HEK293T (cell line): ENCODE measurements around the gene RNF19B.

ENCODE experiments used
- ARNT ChIP-seq: fragments of 450-650 bp; IDR thresholded peaks from 2 replicates; pipeline ENCODE4 v1.6.1; 2017; ENCODE audit warnings: mild to moderate bottlenecking
- BHLHE40 ChIP-seq: fragments of 450-650 bp; IDR thresholded peaks from 2 replicates; pipeline ENCODE4 v1.6.1; 2016; ENCODE audit warnings: mild to moderate bottlenecking, moderate library complexity, borderline replicate concordance
- CTBP1 ChIP-seq: fragments of 450-650 bp; IDR thresholded peaks from 2 replicates; pipeline ENCODE4 v1.6.1; 2016; ENCODE audit warnings: borderline replicate concordance
- ELF4 ChIP-seq: fragments of 450-650 bp; IDR thresholded peaks from 2 replicates; pipeline ENCODE4 v1.6.1; 2017; ENCODE audit warnings: antibody characterized with exemption
- FOXK2 ChIP-seq: fragments of 450-650 bp; IDR thresholded peaks from 2 replicates; pipeline ENCODE4 v1.6.1; 2016; ENCODE audit warnings: mild to moderate bottlenecking
- FOXM1 ChIP-seq: fragments of 450-650 bp; IDR thresholded peaks from 2 replicates; pipeline ENCODE4 v1.6.1; 2017; ENCODE audit warnings: mild to moderate bottlenecking, borderline replicate concordance
- HDGF ChIP-seq: fragments of 450-650 bp; IDR thresholded peaks from 2 replicates; pipeline ENCODE4 v1.6.1; 2017; ENCODE audit warnings: antibody characterized with exemption, borderline replicate concordance
- L3MBTL2 ChIP-seq: fragments of 450-650 bp; conservative IDR thresholded peaks from 2 replicates; pipeline ENCODE4 v1.6.1; 2016; ENCODE audit warnings: mild to moderate bottlenecking
- SP1 ChIP-seq: fragments of 450-650 bp; IDR thresholded peaks from 2 replicates; pipeline ENCODE4 v1.6.1; 2017
- SUZ12 ChIP-seq: fragments of 450-650 bp; IDR thresholded peaks from 2 replicates; pipeline ENCODE4 v1.6.1; 2016; ENCODE audit warnings: mild to moderate bottlenecking
- TARDBP ChIP-seq: fragments of 450-650 bp; IDR thresholded peaks from 2 replicates; pipeline ENCODE4 v1.6.1; 2016
- ZNF384 ChIP-seq: fragments of 450-650 bp; IDR thresholded peaks from 2 replicates; pipeline ENCODE4 v1.6.1; 2016
- TF ChIP-seq, protein P1 (sequence below): fragments of 450-650 bp; IDR thresholded peaks from 2 replicates; pipeline ENCODE4 v1.6.1; 2016

DNA sequence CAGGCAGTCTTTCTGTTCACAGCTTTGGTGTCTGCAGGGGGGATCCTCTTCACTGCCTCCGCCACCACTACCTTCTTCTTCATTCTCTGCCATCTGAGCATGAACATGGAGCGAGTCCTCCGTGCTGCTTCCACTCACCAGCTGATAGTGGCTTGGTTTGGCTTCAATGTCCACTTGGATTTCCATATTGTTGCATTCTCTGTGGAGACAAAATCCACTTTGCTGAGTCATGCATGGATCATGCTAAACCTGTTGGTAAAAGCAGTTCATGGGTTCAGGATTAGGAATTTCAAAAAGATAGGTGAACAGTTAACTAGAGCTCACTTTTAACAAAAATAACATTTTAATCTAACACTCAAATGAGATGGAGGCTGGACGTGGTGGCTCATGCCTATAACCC is 27.5 kb downstream of the RNF19B start:
- TF ChIP-seq BHLHE40 (no peak), ZNF384 (no peak), SP1 (no peak), CTBP1 (no peak), HDGF (no peak), ELF4 (no peak), L3MBTL2 (no peak), ARNT (no peak), TARDBP (no peak), FOXM1 (no peak), SUZ12 (no peak), FOXK2 (no peak)
- TF ChIP-seq, protein P1, sequence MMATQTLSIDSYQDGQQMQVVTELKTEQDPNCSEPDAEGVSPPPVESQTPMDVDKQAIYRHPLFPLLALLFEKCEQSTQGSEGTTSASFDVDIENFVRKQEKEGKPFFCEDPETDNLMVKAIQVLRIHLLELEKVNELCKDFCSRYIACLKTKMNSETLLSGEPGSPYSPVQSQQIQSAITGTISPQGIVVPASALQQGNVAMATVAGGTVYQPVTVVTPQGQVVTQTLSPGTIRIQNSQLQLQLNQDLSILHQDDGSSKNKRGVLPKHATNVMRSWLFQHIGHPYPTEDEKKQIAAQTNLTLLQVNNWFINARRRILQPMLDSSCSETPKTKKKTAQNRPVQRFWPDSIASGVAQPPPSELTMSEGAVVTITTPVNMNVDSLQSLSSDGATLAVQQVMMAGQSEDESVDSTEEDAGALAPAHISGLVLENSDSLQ = no peak
